Hepatocyte (in vitro differentiated cells): ENCODE data around the gene TLCD2. TPM values are rescaled to one million over a fixed set of nuclear protein-coding genes. Genes with fewer than 3 reads are reported as not detected.
A peak's percentile ranks its signal among the peaks of the same experiment; 100 is the strongest.
"Not testable (repeated sequence)": the region's sequence is repeated elsewhere in the genome, so short reads cannot be mapped to it uniquely, and the experiment has no call there.

Experiments used
- DNase-seq: peaks from one replicate; pipeline ENCODE4 v3.0.0-alpha.2; 2016; ENCODE audit warnings: low spot score
- H2AFZ ChIP-seq: fragments of 200-600 bp; sonication (generic); 2 replicates; pipeline ENCODE4 v1.6.0; 2016; ENCODE audit warnings: antibody characterized with exemption, mild to moderate bottlenecking
- H3K27ac ChIP-seq: fragments of 200-600 bp; sonication (generic); 2 replicates; pipeline ENCODE4 v1.5.1; 2016; ENCODE audit warnings: mild to moderate bottlenecking
- H3K27me3 ChIP-seq: fragments of 200-600 bp; sonication (generic); 2 replicates; pipeline ENCODE4 v1.6.1; 2016
- H3K36me3 ChIP-seq: fragments of 200-600 bp; sonication (generic); replicated peaks from 2 replicates; pipeline ENCODE4 v1.5.1; 2016; ENCODE audit warnings: low read depth; ENCODE audit not compliant: insufficient read depth
- H3K4me1 ChIP-seq: fragments of 200-600 bp; sonication (generic); 2 replicates; pipeline ENCODE4 v1.5.1; 2016; ENCODE audit warnings: mild to moderate bottlenecking, moderate library complexity; ENCODE audit not compliant: insufficient read depth
- H3K4me2 ChIP-seq: fragments of 200-600 bp; sonication (generic); 2 replicates; pipeline ENCODE4 v1.6.0; 2016
- H3K4me3 ChIP-seq: fragments of 200-600 bp; sonication (generic); 2 replicates; pipeline ENCODE4 v1.5.1; 2016; ENCODE audit warnings: mild to moderate bottlenecking
- H3K79me2 ChIP-seq: fragments of 200-600 bp; sonication (generic); 2 replicates; pipeline ENCODE4 v1.6.0; 2017; ENCODE audit warnings: mild to moderate bottlenecking
- H3K9me2 ChIP-seq: fragments of 200-600 bp; sonication (generic); replicated peaks from 2 replicates; pipeline ENCODE4 v1.6.0; 2017; ENCODE audit warnings: mild to moderate bottlenecking; ENCODE audit not compliant: insufficient read depth
- H3K9me3 ChIP-seq: fragments of 200-600 bp; sonication (generic); 2 replicates; pipeline ENCODE4 v1.5.1; 2016; ENCODE audit warnings: low read depth, mild to moderate bottlenecking
- H4K20me1 ChIP-seq: fragments of 200-600 bp; sonication (generic); 2 replicates; pipeline ENCODE4 v1.6.0; 2016; ENCODE audit warnings: mild to moderate bottlenecking; ENCODE audit not compliant: insufficient read depth, poor library complexity, severe bottlenecking
- CTCF ChIP-seq: fragments of 200-600 bp; sonication (generic); IDR thresholded peaks from 2 replicates; pipeline ENCODE4 v1.5.1; 2016; ENCODE audit warnings: antibody characterized with exemption, mild to moderate bottlenecking; ENCODE audit not compliant: poor library complexity
- EZH2 ChIP-seq: fragments of 200-600 bp; sonication (generic); IDR thresholded peaks from 2 replicates; pipeline ENCODE4 v1.6.1; 2016; ENCODE audit warnings: antibody characterized with exemption, mild to moderate bottlenecking, borderline replicate concordance
- EZH2phosphoT487 ChIP-seq: fragments of 200-600 bp; sonication (generic); IDR thresholded peaks from one replicate; pipeline ENCODE4 v1.6.1; 2018; ENCODE audit warnings: antibody characterized with exemption, mild to moderate bottlenecking, low read depth, moderate library complexity; ENCODE audit not compliant: unreplicated experiment, severe bottlenecking
- WGBS: methylation state at CpG from one replicate; pipeline ENCODE4 v1.1.6; 2016; ENCODE audit warnings: low lambda C conversion rate; ENCODE audit errors: missing lambda C conversion rate; 5-methylcytosine and 5-hydroxymethylcytosine counted together
- polyA plus RNA-seq: library from polyadenylated mRNA; unstranded; fragments of >200 nt; fragmentation: Nextera tagmentation; extraction: Ambion mirVana; gene quantifications from 2 replicates; pipeline ENCODE4 v1.2.1, GENCODE V29; 2016
- total RNA-seq: library from RNA; depleted of rRNA; stranded (reverse); fragments of >200 nt; gene quantifications from 2 replicates; pipeline ENCODE4 v1.2.3, GENCODE V29; 2014

TLCD2 gene
- total and polyA plus RNA-seq, 2 experiments from 2014 or later, result 2.0 to 4.5 TPM

- WGBS, result 1% methylated on average over 68 of the region's 72 CpGs
- no peaks in the 10 kb centered on the region for H3K27me3 ChIP-seq
- H3K4me2 ChIP-seq, result peak within 1 kb of the TSS; percentile 95
- peak within 1 kb of the TSS; percentile 54 for H2AFZ ChIP-seq
- peak within 1 kb of the TSS; percentile 90 for H3K27ac ChIP-seq
- peak within 1 kb of the TSS; percentile 78 for H3K4me3 ChIP-seq
- H3K36me3 ChIP-seq, result peaks cover 7% of the 10 kb centered on the region
- peaks cover 16% of the 10 kb centered on the region for H3K4me1 ChIP-seq
- H3K9me2 ChIP-seq, result no peaks in the 10 kb centered on the region
- peaks cover 40% of the 10 kb centered on the region for H4K20me1 ChIP-seq
- no peaks in the 10 kb centered on the region for H3K9me3 ChIP-seq
- peaks cover 47% of the 10 kb centered on the region for H3K79me2 ChIP-seq
- TF ChIP-seq CTCF (no peak), EZH2 (no peak), EZH2phosphoT487 (no peak)
- DNase-seq, result peak; percentile 99
Measured at GRCh38 chr17:1684378-1685189, 25.6 kb downstream of the TLCD2 start, which contains the start of gene PRPF8. TSS of gene PRPF8 (minus strand) at chr17:1684867. CDS start at chr17:1684571, 296 bp downstream.

- 93% methylated on average over 5 of the region's 5 CpGs for WGBS
- H3K27ac ChIP-seq, result peak overlapping the region; percentile 90
Measured at GRCh38 chr17:1683459-1683858, 26.7 kb downstream of the TLCD2 start.

DNA sequence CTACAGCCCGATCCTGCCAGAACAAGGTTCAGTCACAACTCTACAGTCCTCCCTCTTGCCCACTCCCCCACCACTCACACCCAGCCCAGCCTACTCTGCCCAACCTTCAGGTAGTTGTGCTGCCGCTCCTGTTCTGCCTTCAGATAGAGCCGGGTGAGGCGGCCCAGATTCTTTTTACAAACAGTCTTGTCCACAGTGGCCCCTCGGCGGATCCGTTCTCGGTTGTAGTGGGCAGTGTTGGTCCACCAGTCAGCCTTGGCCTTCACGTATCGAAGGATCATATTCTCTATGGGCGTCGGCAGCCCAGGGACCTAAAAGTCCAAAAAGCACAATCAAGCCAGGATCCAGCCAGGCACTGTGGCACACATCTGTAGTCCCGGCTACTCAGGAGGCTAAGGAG is 33.8 kb downstream of the TLCD2 start:
- 97% methylated on average over 13 of the region's 13 CpGs for WGBS
- H2AFZ ChIP-seq, result no peak overlapping the region
- no peak overlapping the region for H3K4me3 ChIP-seq
- peaks cover 26% of the 10 kb centered on the region for H3K79me2 ChIP-seq
- H3K4me2 ChIP-seq, result no peak overlapping the region
- no peaks in the 10 kb centered on the region for H3K9me2 ChIP-seq
- peaks cover 19% of the 10 kb centered on the region for H4K20me1 ChIP-seq
- no peak overlapping the region for H3K27ac ChIP-seq
- no peaks in the 10 kb centered on the region for H3K4me1 ChIP-seq
- no peaks in the 10 kb centered on the region for H3K27me3 ChIP-seq
- H3K9me3 ChIP-seq, result no peaks in the 10 kb centered on the region
- peaks cover 9% of the 10 kb centered on the region for H3K36me3 ChIP-seq
- no peak for TF ChIP-seq EZH2phosphoT487
- no peak for DNase-seq

More at GRCh38 chr17:1683459-1683858, 26.7 kb downstream of the TLCD2 start:
- Histone ChIP-seq H3K36me3 (peaks cover 7% of the 10 kb centered on the region), H2AFZ (no peak overlapping the region), H3K4me2 (peak overlapping the region; percentile 95), H3K27me3 (no peaks in the 10 kb centered on the region), H3K9me2 (no peaks in the 10 kb centered on the region), H3K79me2 (peaks cover 47% of the 10 kb centered on the region), H3K4me3 (peak overlapping the region; percentile 78), H3K9me3 (no peaks in the 10 kb centered on the region), H4K20me1 (peaks cover 40% of the 10 kb centered on the region), H3K4me1 (peaks cover 16% of the 10 kb centered on the region)
- TF ChIP-seq EZH2 (no peak), CTCF (no peak)
- DNase-seq, result no peak

GRCh38 chr17:1673041-1673785 is 37.0 kb downstream of the TLCD2 start:
- H4K20me1 ChIP-seq, result peaks cover 21% of the 10 kb centered on the region
- no peak for DNase-seq
- no peak overlapping the region for H2AFZ ChIP-seq
- H3K9me2 ChIP-seq, result no peaks in the 10 kb centered on the region
- H3K4me2 ChIP-seq, result no peak overlapping the region
- peaks cover 2% of the 10 kb centered on the region for H3K36me3 ChIP-seq
- no peaks in the 10 kb centered on the region for H3K27me3 ChIP-seq
- no peak overlapping the region for H3K27ac ChIP-seq
- no peak overlapping the region for H3K4me3 ChIP-seq
- no peaks in the 10 kb centered on the region for H3K9me3 ChIP-seq
- 96% methylated on average over 26 of the region's 26 CpGs for WGBS
- H3K4me1 ChIP-seq, result no peaks in the 10 kb centered on the region
- TF ChIP-seq CTCF (no peak), EZH2phosphoT487 (no peak), EZH2 (no peak)
- peaks cover 19% of the 10 kb centered on the region for H3K79me2 ChIP-seq

GRCh38 chr17:1663934-1664333 is 46.2 kb downstream of the TLCD2 start:
- not testable (repeated sequence) for H2AFZ ChIP-seq, H3K4me2 ChIP-seq, H3K4me3 ChIP-seq, DNase-seq, H3K9me3 ChIP-seq, H3K27ac ChIP-seq, H3K4me1 ChIP-seq, H4K20me1 ChIP-seq, H3K9me2 ChIP-seq, H3K27me3 ChIP-seq
- peaks cover 13% of the 10 kb centered on the region for H3K36me3 ChIP-seq
- peaks cover 22% of the 10 kb centered on the region for H3K79me2 ChIP-seq
- 95% methylated on average over 5 of the region's 5 CpGs for WGBS
